ENCODE results near the gene TBC1D9B. TPM values are rescaled to one million over a fixed set of nuclear protein-coding genes. Genes with fewer than 3 reads are reported as not detected.

TBC1D9B gene
- total and polyA plus RNA-seq, 9 of the 15 experiments (the other 6 are each of a cell fraction or from before 2014, with no cell fraction given), result 2.9 to 59.1 (median 33.5) TPM

GRCh38 chr5:179919487-179920060 lies 11.9 kb upstream of the TBC1D9B start:
- Histone ChIP-seq H3K36me3 (ENCODE audit: control insufficient read depth, insufficient read depth, low read length) (no peaks in the 10 kb centered on the region), H3K9me1 (ENCODE audit: control insufficient read depth, insufficient read depth, low read length) (no peaks in the 10 kb centered on the region), H3K9me3 (replicated peaks; ENCODE audit: control insufficient read depth, insufficient read depth, low read depth, low read length) (no peaks in the 10 kb centered on the region), H3K27ac (ENCODE audit: extremely low read depth, low read depth, low read length) (no peak overlapping the region), H3K4me3 (no peak overlapping the region), H3K4me2 (ENCODE audit: insufficient read depth, low read length) (no peak overlapping the region), H3K27me3 (ENCODE audit: control insufficient read depth in 2 of 2, insufficient read depth in 2 of 2, low read length in 2 of 2) (peaks cover 47 to 61% of the 10 kb centered on the region in 2 experiments), H2AFZ (ENCODE audit: low read depth, low read length) (no peak overlapping the region), H3K4me1 (replicated peaks in 1 of 2; ENCODE audit: control insufficient read depth in 2 of 2, insufficient read depth in 2 of 2, low read length in 2 of 2) (peaks cover 0 to 5% of the 10 kb centered on the region in 2 experiments; a peak in 4 of 5 replicates), H4K20me1 (replicated peaks; ENCODE audit: control insufficient read depth, insufficient read depth, low read length) (no peaks in the 10 kb centered on the region), H3K79me2 (ENCODE audit: control insufficient read depth, insufficient read depth, low read length) (no peaks in the 10 kb centered on the region), H3K9ac (ENCODE audit: insufficient read depth in 1 of 2, low read depth in 2 of 2, low read length in 2 of 2) (peak overlapping the region in 1 of 2 experiments; percentile 55; a peak in 1 of 4 replicates)
- TF ChIP-seq ZNF23 (CRISPR knock-in tag; IDR thresholded peaks at IDR 0.05), result no peak
- TF ChIP-seq HNRNPH1 (optimal IDR thresholded peaks at IDR 0.05; ENCODE audit: low read depth, low read length), result no peak
- TF ChIP-seq EP300 (IDR thresholded peaks at IDR 0.05; ENCODE audit: low read length), result no peak
- no peak for TF ChIP-seq ZNF561 (CRISPR knock-in tag; conservative IDR thresholded peaks at IDR 0.05)
- in situ Hi-C loops (cut with MboI) (no loop called here), intact Hi-C loops (cut with micrococcal nuclease) (no loop called here)
- ChIA-PET CTCF (ENCODE audit: low intra/inter-chr PET ratio) (no interaction called here), POLR2A (no interaction called here)
- DNase-seq (ENCODE audit: extremely low read depth in 1 of 4, low spot score in 3 of 4), result no peak
- no peak for FAIRE-seq
- ATAC-seq, result peak; percentile 62
- 9% methylated on average over 19 of the region's 20 CpGs for WGBS (ENCODE audit: insufficient coverage, low coverage, missing lambda C conversion rate)
- BruUV-seq (replicated peaks), result no TSS peak

GRCh38 chr5:179918742-179919486 lies 11.2 kb upstream of the TBC1D9B start:
- Histone ChIP-seq H3K9me1 (ENCODE audit: control insufficient read depth, insufficient read depth, low read length) (no peaks in the 10 kb centered on the region), H3K9me3 (replicated peaks; ENCODE audit: control insufficient read depth, insufficient read depth, low read depth, low read length) (no peaks in the 10 kb centered on the region), H3K9ac (ENCODE audit: insufficient read depth in 1 of 2, low read depth in 2 of 2, low read length in 2 of 2) (no peak overlapping the region; a peak in 1 of 4 replicates), H3K27me3 (ENCODE audit: control insufficient read depth in 2 of 2, insufficient read depth in 2 of 2, low read length in 2 of 2) (peaks cover 47 to 61% of the 10 kb centered on the region in 2 experiments), H3K27ac (ENCODE audit: extremely low read depth, low read depth, low read length) (no peak overlapping the region), H4K20me1 (replicated peaks; ENCODE audit: control insufficient read depth, insufficient read depth, low read length) (no peaks in the 10 kb centered on the region), H3K36me3 (ENCODE audit: control insufficient read depth, insufficient read depth, low read length) (no peaks in the 10 kb centered on the region), H3K4me2 (ENCODE audit: insufficient read depth, low read length) (no peak overlapping the region), H2AFZ (ENCODE audit: low read depth, low read length) (no peak overlapping the region), H3K79me2 (ENCODE audit: control insufficient read depth, insufficient read depth, low read length) (no peaks in the 10 kb centered on the region), H3K4me1 (replicated peaks in 1 of 2; ENCODE audit: control insufficient read depth in 2 of 2, insufficient read depth in 2 of 2, low read length in 2 of 2) (peaks cover 6 to 9% of the 10 kb centered on the region in 2 experiments; a peak in 4 of 5 replicates), H3K4me3 (no peak overlapping the region)
- no peak for DNase-seq (ENCODE audit: extremely low read depth in 1 of 4, low spot score in 3 of 4)
- FAIRE-seq, result no peak
- TF ChIP-seq ZNF830 (CRISPR knock-in tag; IDR thresholded peaks at IDR 0.05), result no peak
- no peak for TF ChIP-seq PTRF (tag; IDR thresholded peaks at IDR 0.05)
- TF ChIP-seq ZNF133 (CRISPR knock-in tag; IDR thresholded peaks at IDR 0.05), result no peak
- TF ChIP-seq EHMT2 (IDR thresholded peaks at IDR 0.05), result no peak
- no peak for TF ChIP-seq POLR3G (IDR thresholded peaks at IDR 0.05; ENCODE audit: extremely low read depth, insufficient read length, insufficient replicate concordance)
- TF ChIP-seq HSF4 (CRISPR knock-in tag; IDR thresholded peaks at IDR 0.05; ENCODE audit: borderline replicate concordance), result no peak
- no peak for TF ChIP-seq ZBTB49 (CRISPR knock-in tag; IDR thresholded peaks at IDR 0.05; ENCODE audit: borderline replicate concordance)
- TF ChIP-seq ZBTB26 (CRISPR knock-in tag; IDR thresholded peaks at IDR 0.05), result no peak
- in situ Hi-C loops (cut with MboI), result no loop called here
- intact Hi-C loops (cut with micrococcal nuclease), result no loop called here
- no TSS peak for BruUV-seq (replicated peaks)
- ATAC-seq, result peak; percentile 48
- CTCF ChIA-PET (ENCODE audit: low intra/inter-chr PET ratio), result no interaction called here
- POLR2A ChIA-PET, result interaction anchor here (0.7 kb wide), 1 partner anchor 200 kb away, joined by 4 read pairs; no protein-coding TSS in a partner anchor
- WGBS (ENCODE audit: insufficient coverage, low coverage, missing lambda C conversion rate), result 17% methylated on average over 19 of the region's 19 CpGs

Data from K562 (cell line).